GM12878 (cell line): ENCODE measurements around the gene HMBS. TPM values are rescaled to one million over a fixed set of nuclear protein-coding genes. Genes with fewer than 3 reads are reported as not detected.

Experiments
- ATAC-seq: fragments of 200-7000 bp; cut with Tn5 transposase; 3 replicates; pipeline ENCODE4 v1.9.1; 2020; ENCODE audit warnings: mild to moderate bottlenecking, moderate library complexity
- BruUV-seq: library from RNA; stranded (reverse); fragments of 400-500 nt; replicated peaks from 2 replicates; lab custom pipeline; 2021; lab: Mats Ljungman, UMichigan
- CTCF ChIA-PET: fragments of 300-600 bp; sonication (Branson Sonifier 250); formaldehyde crosslinking; extraction: SDS; loops from one replicate; lab custom pipeline; 2021; ENCODE audit warnings: inconsistent platforms; lab: Yijun Ruan, JAX
- POLR2A ChIA-PET: fragments of 350-600 bp; formaldehyde crosslinking; extraction: SDS; loops from one replicate; lab custom pipeline; 2021; ENCODE audit warnings: inconsistent platforms; lab: Charles Lee
- RAD21 ChIA-PET: fragments of 300-600 bp; sonication (Branson Sonifier 250); formaldehyde crosslinking; loops from one replicate; lab custom pipeline; 2023; ENCODE audit warnings: antibody characterized with exemption; ENCODE audit not compliant: unreplicated experiment; lab: Charles Lee
- SMC1A ChIA-PET: fragments of 300-600 bp; sonication (Branson Sonifier 250); formaldehyde crosslinking; loops from one replicate; lab custom pipeline; 2023; ENCODE audit not compliant: unreplicated experiment, uncharacterized antibody; lab: Charles Lee
- DNase-seq: peaks from one replicate; pipeline ENCODE4 v3.0.0-alpha.2; 2011; ENCODE audit warnings: low read depth, low spot score
- FAIRE-seq: peaks from 3 replicates; lab custom pipeline; 2011; peaks lifted over from hg19 to GRCh38; lab: Jason Lieb, UNC
- H2AFZ ChIP-seq: 2 replicates; pipeline ENCODE4 v1.6.0; 2011; ENCODE audit warnings: low read depth, low read length, control low read depth; ENCODE audit not compliant: control insufficient read depth
- H3K27ac ChIP-seq: 2 replicates; pipeline ENCODE4 v1.5.1; 2011; ENCODE audit warnings: control low read depth; ENCODE audit not compliant: control insufficient read depth, insufficient read depth
- H3K27me3 ChIP-seq, 2 experiments: replicated peaks in 1 of 2; 2 replicates each; pipeline versions ENCODE4 v1.6.0 to v1.6.1; 2011; ENCODE audit warnings: low read length in 1 of 2; ENCODE audit not compliant: control insufficient read depth in 2 of 2, insufficient read depth in 2 of 2
- H3K36me3 ChIP-seq, 2 experiments: 2 replicates each; pipeline ENCODE4 v1.5.1; 2011; ENCODE audit warnings: low read length in 1 of 2; ENCODE audit not compliant: control insufficient read depth in 2 of 2, insufficient read depth in 2 of 2
- H3K4me1 ChIP-seq: 2 replicates; pipeline ENCODE4 v1.6.1; 2011; ENCODE audit warnings: mild to moderate bottlenecking, low read length, moderate library complexity, mixed read lengths; ENCODE audit not compliant: control insufficient read depth, insufficient read depth
- H3K4me2 ChIP-seq: 2 replicates; pipeline ENCODE4 v1.6.0; 2011; ENCODE audit warnings: control low read depth; ENCODE audit not compliant: control insufficient read depth, insufficient read depth
- H3K4me3 ChIP-seq: fragments of 200-600 bp; sonication (generic); 2 replicates; pipeline ENCODE4 v1.5.1; 2016
- H3K79me2 ChIP-seq: 2 replicates; pipeline ENCODE4 v1.6.0; 2011; ENCODE audit warnings: low read length; ENCODE audit not compliant: control insufficient read depth, insufficient read depth
- H3K9ac ChIP-seq: 2 replicates; pipeline ENCODE4 v1.8.0; 2011; ENCODE audit warnings: low read length, control low read depth, mixed read lengths; ENCODE audit not compliant: control insufficient read depth, insufficient read depth
- H3K9me3 ChIP-seq: replicated peaks from 3 replicates; pipeline ENCODE4 v1.5.1; 2011; ENCODE audit warnings: mild to moderate bottlenecking, low read length; ENCODE audit not compliant: control insufficient read depth, insufficient read depth
- H4K20me1 ChIP-seq: 2 replicates; pipeline ENCODE4 v1.6.0; 2011; ENCODE audit not compliant: control insufficient read depth, insufficient read depth
- BCL11A ChIP-seq: IDR thresholded peaks from 2 replicates; pipeline ENCODE4 v1.6.1; 2011; ENCODE audit warnings: low read depth, low read length
- CBFB ChIP-seq: IDR thresholded peaks from 2 replicates; pipeline ENCODE4 v1.6.1; 2016; ENCODE audit warnings: antibody characterized with exemption, low read depth
- EGR1 ChIP-seq, 2 experiments: IDR thresholded peaks; 1 replicate in 1 of 2; 2 replicates in 1 of 2; pipeline ENCODE4 v1.6.1; 2011 to 2012; ENCODE audit warnings: low read depth in 2 of 2, low read length in 2 of 2, borderline replicate concordance in 1 of 2, mild to moderate bottlenecking in 1 of 2, moderate library complexity in 1 of 2
- EZH2 ChIP-seq: IDR thresholded peaks from 2 replicates; pipeline ENCODE4 v1.6.1; 2012; ENCODE audit warnings: low read depth, mild to moderate bottlenecking, control low read depth, inconsistent platforms, low read length, borderline replicate concordance; ENCODE audit not compliant: control insufficient read depth
- MYC ChIP-seq: IDR thresholded peaks from 2 replicates; pipeline ENCODE4 v1.6.1; 2011; ENCODE audit warnings: mild to moderate bottlenecking, low read length, moderate library complexity, inconsistent platforms; ENCODE audit not compliant: insufficient read depth, insufficient replicate concordance, insufficient read length, severe bottlenecking
- NBN ChIP-seq: fragments of 450-650 bp; IDR thresholded peaks from 2 replicates; pipeline ENCODE4 v1.6.1; 2016
- NFYA ChIP-seq: IDR thresholded peaks from 2 replicates; pipeline ENCODE4 v1.6.1; 2011; ENCODE audit warnings: low read depth, mild to moderate bottlenecking, low read length, improper control_type of control experiment, borderline replicate concordance
- PML ChIP-seq: IDR thresholded peaks from 2 replicates; pipeline ENCODE4 v1.6.1; 2012; ENCODE audit warnings: low read length, inconsistent platforms
- RAD21 ChIP-seq: IDR thresholded peaks from 2 replicates; pipeline ENCODE4 v1.6.1; 2011; ENCODE audit warnings: mild to moderate bottlenecking, low read depth, low read length, moderate library complexity; ENCODE audit not compliant: insufficient read depth
- SUPT20H ChIP-seq: IDR thresholded peaks from 2 replicates; pipeline ENCODE4 v1.6.1; 2011; ENCODE audit warnings: low read depth, mild to moderate bottlenecking, low read length, moderate library complexity, borderline replicate concordance; ENCODE audit not compliant: control insufficient read depth
- TAF1 ChIP-seq: IDR thresholded peaks from 2 replicates; pipeline ENCODE4 v1.6.1; 2011; ENCODE audit warnings: mild to moderate bottlenecking, low read depth, low read length, borderline replicate concordance
- WGBS: methylation state at CpG from one replicate; pipeline ENCODE4 v1.1.6; 2016; ENCODE audit warnings: low lambda C conversion rate; ENCODE audit not compliant: insufficient replicate concordance, insufficient coverage; ENCODE audit errors: missing lambda C conversion rate; 5-methylcytosine and 5-hydroxymethylcytosine counted together
- in situ Hi-C: fragments of 300-500 bp; cut with MboI; formaldehyde crosslinking; loops from 9 replicates; pipeline ENCODE4 v1.14.3; 2018; ENCODE audit warnings: mixed read lengths
- intact Hi-C: fragments of 100-400 bp; cut with micrococcal nuclease; formaldehyde crosslinking; loops from one replicate; pipeline ENCODE4 v1.14.2; 2022; ENCODE audit not compliant: unreplicated experiment
- polyA plus RNA-seq, 11 experiments: library from polyadenylated mRNA; depleted of rRNA in 4 of 11; unstranded in 6 of 11; stranded (reverse) in 5 of 11; fragments of >200 nt; fragmentation: Nextera tagmentation in 4 of 11; fragmentation: Illumina TruSeq in 1 of 11; extraction: Ambion mirVana in 4 of 11; extraction: Trizol in 1 of 11; gene quantifications; 1 replicate in 1 of 11; 2 replicates in 10 of 11; pipeline versions ENCODE4 v1.2.1 to v1.2.3, GENCODE V29; 2011 to 2016; ENCODE audit warnings: inconsistent platforms in 2 of 11, missing spikeins in 2 of 11, low read depth in 1 of 11
- total RNA-seq, 4 experiments: library from RNA; depleted of rRNA in 3 of 4; stranded (reverse); fragments of >200 nt in 3 of 4; fragmentation: Illumina TruSeq in 1 of 4; extraction: Trizol in 1 of 4; gene quantifications; 2 replicates each; pipeline versions ENCODE4 v1.2.1 to v1.2.3, GENCODE V29; 2013 to 2021
- TF ChIP-seq, protein P1 (sequence below): fragments of 150-350 bp; IDR thresholded peaks from 2 replicates; pipeline ENCODE4 v1.6.1; 2016; ENCODE audit warnings: low read depth, low read length
- TF ChIP-seq, protein P2 (sequence below): IDR thresholded peaks from 2 replicates; pipeline ENCODE4 v1.6.1; 2011; ENCODE audit warnings: borderline replicate concordance, low read depth, mild to moderate bottlenecking, moderate library complexity, low read length; ENCODE audit not compliant: insufficient read depth, poor library complexity, severe bottlenecking

Gene HMBS
- total and polyA plus RNA-seq, 10 of the 15 experiments (the other 5 are each of a cell fraction or from before 2014, with no cell fraction given) = 17.7 to 96.7 (median 49.7) TPM

DNA sequence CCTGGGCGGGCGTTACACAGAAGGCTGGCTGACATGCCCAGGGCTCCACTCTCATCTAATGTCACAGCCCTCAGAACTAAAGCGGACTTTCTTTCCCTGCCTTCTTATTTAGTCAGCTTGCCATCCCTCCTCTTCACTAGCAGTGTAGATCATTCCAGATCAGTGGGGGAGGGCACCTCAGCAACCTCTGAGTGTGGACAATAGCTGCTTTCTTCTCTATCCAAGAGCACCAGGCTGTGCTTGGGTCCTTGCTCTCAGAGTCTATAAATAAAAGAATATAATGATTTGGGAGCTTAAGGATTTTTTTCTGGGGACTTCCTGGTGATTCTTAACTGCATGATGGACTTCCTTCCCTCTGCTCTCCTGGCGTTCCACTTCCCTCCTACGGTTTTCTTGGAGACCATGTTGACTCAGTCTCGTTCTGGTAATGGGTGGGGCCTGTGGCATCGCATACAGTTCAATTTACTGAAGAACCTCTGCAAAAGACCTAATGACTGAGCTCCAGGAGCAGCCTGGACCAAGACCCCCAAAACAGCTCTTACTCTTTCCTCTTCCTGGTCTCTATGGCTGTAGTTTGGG is 2.9 kb upstream of the HMBS start:
- Histone ChIP-seq H3K4me1 (peaks cover 10% of the 10 kb centered on the region), H3K27ac (no peak overlapping the region), H2AFZ (no peak overlapping the region), H3K4me3 (no peak overlapping the region), H3K9me3 (no peaks in the 10 kb centered on the region), H4K20me1 (no peaks in the 10 kb centered on the region), H3K27me3 (no peaks in the 10 kb centered on the region), H3K4me2 (no peak overlapping the region), H3K9ac (no peak overlapping the region), H3K79me2 (peaks cover 11% of the 10 kb centered on the region), H3K36me3 (peaks cover 15 to 19% of the 10 kb centered on the region in 2 experiments)
- in situ Hi-C loops = no loop called here
- ChIA-PET SMC1A (no interaction called here), POLR2A (interaction anchor here (0.9 to 1.0 kb wide), 2 partner anchors 10 to 27 kb away, joined by 3 to 5 read pairs; no protein-coding TSS in a partner anchor), CTCF (interaction anchor here (1.3 kb wide), 1 partner anchor 242 kb away, joined by 3 read pairs; no protein-coding TSS in a partner anchor), RAD21 (no interaction called here)
- FAIRE-seq = no peak
- no peak for ATAC-seq
- WGBS = 71% methylated on average over 7 of the region's 7 CpGs
- TF ChIP-seq BCL11A = no peak
- no peak for TF ChIP-seq TAF1
- TF ChIP-seq PML = no peak
- TF ChIP-seq MYC = no peak
- TF ChIP-seq EZH2 = no peak
- TF ChIP-seq RAD21 = no peak
- TF ChIP-seq NFYA = no peak
- no peak for TF ChIP-seq NBN
- TF ChIP-seq SUPT20H = no peak
- TF ChIP-seq, protein P1, sequence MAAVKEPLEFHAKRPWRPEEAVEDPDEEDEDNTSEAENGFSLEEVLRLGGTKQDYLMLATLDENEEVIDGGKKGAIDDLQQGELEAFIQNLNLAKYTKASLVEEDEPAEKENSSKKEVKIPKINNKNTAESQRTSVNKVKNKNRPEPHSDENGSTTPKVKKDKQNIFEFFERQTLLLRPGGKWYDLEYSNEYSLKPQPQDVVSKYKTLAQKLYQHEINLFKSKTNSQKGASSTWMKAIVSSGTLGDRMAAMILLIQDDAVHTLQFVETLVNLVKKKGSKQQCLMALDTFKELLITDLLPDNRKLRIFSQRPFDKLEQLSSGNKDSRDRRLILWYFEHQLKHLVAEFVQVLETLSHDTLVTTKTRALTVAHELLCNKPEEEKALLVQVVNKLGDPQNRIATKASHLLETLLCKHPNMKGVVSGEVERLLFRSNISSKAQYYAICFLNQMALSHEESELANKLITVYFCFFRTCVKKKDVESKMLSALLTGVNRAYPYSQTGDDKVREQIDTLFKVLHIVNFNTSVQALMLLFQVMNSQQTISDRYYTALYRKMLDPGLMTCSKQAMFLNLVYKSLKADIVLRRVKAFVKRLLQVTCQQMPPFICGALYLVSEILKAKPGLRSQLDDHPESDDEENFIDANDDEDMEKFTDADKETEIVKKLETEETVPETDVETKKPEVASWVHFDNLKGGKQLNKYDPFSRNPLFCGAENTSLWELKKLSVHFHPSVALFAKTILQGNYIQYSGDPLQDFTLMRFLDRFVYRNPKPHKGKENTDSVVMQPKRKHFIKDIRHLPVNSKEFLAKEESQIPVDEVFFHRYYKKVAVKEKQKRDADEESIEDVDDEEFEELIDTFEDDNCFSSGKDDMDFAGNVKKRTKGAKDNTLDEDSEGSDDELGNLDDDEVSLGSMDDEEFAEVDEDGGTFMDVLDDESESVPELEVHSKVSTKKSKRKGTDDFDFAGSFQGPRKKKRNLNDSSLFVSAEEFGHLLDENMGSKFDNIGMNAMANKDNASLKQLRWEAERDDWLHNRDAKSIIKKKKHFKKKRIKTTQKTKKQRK = no peak
- TF ChIP-seq, protein P2, sequence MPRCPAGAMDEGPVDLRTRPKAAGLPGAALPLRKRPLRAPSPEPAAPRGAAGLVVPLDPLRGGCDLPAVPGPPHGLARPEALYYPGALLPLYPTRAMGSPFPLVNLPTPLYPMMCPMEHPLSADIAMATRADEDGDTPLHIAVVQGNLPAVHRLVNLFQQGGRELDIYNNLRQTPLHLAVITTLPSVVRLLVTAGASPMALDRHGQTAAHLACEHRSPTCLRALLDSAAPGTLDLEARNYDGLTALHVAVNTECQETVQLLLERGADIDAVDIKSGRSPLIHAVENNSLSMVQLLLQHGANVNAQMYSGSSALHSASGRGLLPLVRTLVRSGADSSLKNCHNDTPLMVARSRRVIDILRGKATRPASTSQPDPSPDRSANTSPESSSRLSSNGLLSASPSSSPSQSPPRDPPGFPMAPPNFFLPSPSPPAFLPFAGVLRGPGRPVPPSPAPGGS = no peak
- TF ChIP-seq CBFB = no peak
- TF ChIP-seq EGR1 (IDR thresholded peaks at IDR 0.05; ENCODE audit: borderline replicate concordance in 1 of 2, low read depth in 2 of 2, low read length in 2 of 2) = no peak
- intact Hi-C loops = no loop called here
- no TSS peak for BruUV-seq
- DNase-seq = no peak
